ENCODE data around the gene EVI2B.
"Not testable (repeated sequence)": the region's sequence is repeated elsewhere in the genome, so short reads cannot be mapped to it uniquely, and the experiment has no call there.

Gene EVI2B, protein sequence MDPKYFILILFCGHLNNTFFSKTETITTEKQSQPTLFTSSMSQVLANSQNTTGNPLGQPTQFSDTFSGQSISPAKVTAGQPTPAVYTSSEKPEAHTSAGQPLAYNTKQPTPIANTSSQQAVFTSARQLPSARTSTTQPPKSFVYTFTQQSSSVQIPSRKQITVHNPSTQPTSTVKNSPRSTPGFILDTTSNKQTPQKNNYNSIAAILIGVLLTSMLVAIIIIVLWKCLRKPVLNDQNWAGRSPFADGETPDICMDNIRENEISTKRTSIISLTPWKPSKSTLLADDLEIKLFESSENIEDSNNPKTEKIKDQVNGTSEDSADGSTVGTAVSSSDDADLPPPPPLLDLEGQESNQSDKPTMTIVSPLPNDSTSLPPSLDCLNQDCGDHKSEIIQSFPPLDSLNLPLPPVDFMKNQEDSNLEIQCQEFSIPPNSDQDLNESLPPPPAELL

DNA sequence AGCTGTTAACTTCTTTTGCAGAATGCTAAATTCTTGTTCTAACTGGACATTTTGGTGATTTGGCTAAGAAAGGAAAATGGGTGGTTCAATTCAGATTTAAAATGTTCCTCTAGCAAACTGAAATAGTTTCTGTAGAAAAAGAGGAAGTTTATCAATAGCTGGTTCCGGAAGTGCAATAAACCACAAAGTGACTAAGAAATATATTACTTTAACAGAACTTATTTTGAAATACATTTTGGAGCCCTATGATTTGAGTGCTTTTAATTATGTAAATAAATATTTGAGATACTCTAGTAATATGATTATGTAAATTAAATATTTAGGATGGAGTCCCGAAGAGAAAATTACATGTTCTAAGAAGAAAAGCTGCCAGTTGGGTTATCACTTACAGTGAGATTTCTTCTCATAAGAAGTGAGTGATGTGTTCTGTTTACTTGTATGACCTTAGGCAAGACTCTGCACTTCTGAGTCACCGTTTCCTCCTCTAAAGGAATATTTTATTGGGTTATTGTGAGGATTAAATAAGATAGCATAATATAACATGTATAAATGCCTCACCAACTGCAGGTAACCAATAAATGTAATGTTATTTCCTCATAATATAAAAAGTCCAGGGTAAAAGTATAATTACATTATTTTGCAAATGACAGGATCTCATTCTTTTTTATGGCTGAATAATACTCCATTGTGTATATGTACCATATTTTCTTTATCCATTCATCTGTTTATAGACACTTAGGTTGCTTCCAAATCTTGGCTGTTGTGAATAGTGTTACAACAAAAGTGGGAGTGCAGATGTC, at the start of gene EVI2B:
TSS of gene EVI2B (minus strand) at position 73 of the 800 bp plus-strand sequence. CDS start 8,445 bp downstream, outside the sequence.
- no peak for DNase-seq

DNA sequence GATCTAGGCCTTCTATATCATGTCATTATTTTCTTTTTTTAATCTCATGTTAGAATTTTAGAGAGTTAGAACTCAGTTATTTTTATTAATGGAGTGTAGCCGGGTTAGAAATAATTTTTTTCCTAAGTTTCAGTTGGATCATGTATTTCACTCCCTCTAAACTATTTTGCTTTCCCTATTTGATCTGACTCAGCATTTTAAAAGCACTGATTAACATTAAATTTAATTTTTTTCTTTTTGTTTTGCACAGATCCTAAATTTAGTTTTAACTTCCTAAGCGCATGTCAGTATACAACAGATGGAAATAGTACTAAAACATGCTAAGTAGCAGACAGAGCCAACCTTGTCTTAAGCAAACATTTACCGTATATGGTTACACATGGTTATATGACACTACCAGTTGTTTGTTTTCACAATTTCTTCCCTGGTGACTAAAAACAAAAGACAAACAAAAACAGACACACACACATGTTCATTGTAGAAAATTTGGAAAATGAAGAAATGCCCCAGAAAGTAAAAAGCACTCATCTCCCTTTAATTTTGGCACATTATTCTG, 44.1 kb upstream of the EVI2B start:
- DNase-seq = peak; percentile 43

DNA sequence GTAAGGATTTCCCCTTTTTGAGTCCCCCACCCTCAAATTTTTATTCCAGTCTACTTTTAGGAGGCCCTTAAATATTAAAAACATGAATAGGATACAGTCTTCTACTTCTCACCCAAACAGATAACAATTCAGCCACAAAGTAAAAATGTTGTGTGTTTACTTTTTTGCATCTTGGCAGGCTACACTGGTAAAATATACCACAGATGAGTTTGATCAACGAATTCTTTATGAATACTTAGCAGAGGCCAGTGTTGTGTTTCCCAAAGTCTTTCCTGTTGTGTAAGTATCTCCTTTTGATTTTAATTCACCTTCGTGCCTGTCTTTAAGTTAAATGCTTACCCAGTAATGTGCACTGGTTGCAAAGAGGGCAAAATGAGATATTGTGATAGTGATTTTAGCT, 43.2 kb upstream of the EVI2B start:
- no peak for DNase-seq

DNA sequence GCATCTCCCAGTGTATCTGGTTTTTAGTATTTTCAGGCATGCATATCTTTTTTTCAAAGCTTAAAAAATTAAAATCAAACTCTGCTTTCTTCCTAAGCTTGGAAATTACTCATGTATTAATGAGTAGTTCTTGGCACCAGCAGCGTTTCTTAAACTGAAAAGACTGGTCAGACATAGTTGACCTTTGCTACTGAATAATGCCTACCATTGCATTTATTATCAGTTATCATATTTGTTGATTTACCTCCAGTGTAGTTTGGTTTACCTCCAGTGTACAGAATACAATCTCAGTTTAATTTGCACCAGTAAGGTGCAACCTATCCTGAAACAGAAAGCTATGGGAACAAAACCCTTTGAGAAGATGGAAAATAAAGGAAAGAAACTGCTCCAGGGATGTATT, 42.1 kb upstream of the EVI2B start:
- DNase-seq = no peak

DNA sequence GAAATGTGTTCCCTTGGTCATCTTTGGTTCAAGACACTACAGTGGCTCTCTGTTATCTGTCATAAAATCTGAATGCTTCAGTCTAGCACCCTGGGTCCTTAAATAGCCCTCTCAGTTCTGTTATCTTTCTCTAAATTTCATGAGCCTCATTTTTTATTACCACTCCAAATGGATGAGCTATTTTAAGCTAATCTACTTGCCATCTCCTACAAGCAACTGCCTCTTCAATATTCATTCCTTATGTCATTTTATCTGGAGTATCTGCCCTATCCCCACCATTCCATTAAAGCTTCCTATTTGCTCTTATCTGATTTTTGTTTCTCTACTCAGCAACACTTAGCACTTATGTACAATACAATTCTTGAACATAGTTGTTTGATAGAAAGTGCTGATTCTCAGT, 35.6 kb upstream of the EVI2B start:
- no peak for DNase-seq

DNA sequence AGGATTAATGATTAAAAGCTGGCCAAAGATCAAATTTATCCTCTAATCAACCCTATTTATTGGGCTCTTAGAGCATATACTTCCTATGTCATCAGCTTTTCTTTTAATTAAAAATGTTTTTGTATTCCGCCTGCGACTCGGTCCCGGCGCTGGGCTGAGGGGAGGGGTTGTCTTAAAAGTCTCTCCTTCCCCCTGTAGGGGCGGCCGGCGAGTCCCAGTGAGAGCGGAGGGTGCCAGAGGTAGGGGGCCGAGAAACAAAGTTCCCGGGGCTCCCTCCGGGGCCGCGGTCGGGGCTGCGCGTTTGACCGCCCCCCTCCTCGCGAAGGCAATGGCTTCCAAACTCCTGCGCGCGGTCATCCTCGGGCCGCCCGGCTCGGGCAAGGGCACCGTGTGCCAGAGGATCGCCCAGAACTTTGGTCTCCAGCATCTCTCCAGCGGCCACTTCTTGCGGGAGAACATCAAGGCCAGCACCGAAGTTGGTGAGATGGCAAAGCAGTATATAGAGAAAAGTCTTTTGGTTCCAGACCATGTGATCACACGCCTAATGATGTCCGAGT, 31.4 kb upstream of the EVI2B start:
- not testable (repeated sequence) for DNase-seq

DNA sequence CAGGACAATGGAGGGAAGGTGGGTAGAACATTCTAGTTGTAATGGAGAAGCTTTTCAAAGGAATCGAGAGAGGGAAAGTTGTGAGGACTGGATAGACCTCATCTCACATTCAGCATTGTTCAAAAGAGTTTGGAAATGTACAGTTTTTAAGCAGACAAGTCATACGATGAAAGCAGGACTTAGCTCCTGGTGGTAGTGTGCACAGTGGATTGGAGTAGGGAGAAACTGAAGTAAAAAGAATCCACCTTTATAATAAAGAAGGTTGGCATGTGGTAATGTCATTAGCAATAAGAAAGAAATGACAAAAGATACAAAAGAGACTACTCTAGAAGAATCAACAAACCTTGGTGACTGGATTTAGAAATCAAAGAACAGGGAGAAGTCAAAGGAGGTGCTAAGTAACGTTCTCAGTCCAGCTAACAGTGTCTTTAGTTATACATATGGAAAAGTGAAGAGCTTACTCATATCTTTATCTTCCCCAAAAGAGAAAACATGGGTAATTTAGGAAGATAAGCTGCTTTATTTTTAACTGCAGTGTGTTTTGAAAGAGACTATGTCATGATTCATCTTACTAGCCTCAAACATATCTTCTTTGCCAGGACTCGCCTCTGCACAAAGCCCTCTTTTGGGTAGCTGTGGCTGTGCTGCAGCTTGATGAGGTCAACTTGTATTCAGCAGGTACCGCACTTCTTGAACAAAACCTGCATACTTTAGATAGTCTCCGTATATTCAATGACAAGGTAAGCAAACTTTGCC, 26.2 kb upstream of the EVI2B start:
- DNase-seq = no peak

DNA sequence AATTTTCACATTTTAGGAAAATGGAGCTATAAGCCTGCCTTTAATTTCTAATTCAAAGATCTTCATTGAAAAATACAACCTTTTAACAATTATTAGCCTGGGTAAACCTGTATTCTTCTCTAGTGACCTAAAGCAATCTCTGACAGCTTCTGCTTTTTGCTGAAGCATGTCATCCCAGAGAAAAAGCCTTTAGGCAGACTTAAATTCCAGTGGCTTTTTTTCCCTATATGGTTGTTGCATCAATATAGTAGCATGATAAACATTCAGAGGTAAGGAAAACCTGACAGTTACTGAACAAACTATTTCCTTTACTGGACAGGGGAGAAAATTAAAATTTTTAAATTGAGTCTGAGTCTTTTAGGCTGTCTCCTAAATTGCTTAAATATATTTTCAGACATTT, 15.4 kb upstream of the EVI2B start:
- no peak for DNase-seq

DNA sequence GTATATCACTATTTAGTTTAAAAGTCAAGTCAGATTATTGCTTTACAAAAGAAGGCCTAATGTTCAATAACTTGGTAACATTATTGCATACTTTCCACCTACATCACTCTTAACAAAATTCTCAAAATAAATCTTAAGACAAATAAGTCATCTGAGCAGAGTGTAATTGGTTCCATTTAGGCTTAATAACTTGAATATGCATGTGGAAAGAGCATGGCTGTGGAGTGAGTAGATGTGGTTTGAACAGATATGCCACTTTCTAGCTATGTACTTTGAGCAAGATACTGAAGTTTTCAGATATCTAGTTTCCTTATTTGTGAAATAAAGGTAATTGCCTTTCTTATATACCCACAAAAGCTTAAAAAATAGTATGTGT, 14.3 kb upstream of the EVI2B start:
- no peak for DNase-seq

DNA sequence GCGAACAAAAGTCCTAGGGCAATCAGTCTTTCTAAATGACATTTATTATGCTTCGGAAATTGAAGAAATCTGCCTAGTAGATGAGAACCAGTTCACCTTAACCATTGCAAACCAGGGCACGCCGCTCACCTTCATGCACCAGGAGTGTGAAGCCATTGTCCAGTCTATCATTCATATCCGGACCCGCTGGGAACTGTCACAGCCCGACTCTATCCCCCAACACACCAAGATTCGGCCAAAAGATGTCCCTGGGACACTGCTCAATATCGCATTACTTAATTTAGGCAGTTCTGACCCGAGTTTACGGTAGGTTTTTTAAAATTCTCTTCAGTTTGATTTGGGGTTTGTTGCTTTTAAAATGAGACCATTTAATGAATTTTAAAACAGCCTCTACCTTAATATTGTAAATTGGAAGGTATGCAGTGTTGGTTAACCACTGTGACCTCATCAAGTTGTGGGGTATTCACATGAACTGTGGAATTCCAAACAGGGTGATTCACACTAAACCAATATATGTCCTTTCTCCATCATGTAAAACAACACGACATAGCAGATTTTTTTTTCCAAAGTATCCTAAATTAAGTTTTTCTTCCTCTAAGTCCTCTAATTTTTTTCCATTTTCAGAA, 13.8 kb upstream of the EVI2B start:
- DNase-seq = no peak

DNA sequence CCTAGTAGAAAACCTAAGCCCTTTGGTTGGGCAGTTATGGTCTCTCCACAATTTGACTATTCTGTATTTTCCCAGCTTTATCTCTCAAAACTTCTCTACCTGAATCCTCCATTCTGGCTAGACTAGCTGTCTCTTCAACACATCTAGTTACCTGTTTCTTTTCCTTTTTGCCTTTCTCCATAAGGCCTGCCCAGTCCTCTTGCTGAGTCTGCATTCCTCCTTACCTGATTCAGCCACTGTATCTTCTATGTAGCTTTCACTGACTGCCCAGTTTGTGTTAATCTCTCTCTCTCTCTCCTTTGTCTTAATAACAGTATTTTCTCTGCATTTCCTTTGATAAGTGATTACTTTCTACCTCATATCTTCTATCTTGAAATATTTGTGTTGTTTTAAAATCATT, 9.7 kb upstream of the EVI2B start:
- DNase-seq = no peak

DNA sequence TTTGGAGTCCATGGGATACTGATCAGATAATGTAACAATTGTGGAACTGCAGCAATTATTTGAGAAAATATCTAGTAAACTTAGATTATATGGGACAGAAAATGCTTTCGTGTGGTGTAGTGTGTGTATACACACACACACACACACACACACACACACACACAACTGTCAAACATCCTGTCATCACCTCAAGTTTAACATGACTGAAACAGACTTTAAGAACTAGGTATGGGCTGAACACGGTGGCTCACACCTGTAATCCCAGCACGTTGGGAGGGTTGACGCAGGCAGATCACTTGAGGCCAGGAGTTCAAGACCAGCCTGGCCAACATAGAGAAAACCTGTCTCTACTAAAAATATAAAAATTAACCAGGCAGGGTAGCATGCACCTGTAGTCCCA, 8.1 kb upstream of the EVI2B start:
- DNase-seq = no peak

DNA sequence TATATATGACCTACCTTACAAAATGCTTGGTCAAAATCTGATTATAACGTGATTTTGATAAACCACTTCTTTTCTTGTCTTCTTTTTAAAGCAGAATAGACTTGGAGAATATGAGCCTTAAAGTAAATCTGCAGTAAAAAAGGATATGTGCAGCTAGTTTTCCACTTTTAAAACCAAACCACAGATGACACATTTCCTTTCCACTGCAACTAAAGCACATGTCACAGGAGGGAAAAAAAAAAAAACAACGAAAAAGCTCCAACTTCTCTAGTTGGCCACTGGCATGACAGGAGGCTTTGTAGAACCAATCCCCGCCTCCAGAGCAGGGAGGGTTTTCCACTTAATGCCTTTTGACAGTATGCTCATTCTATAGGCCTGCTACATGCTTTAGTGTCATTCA, 7.6 kb upstream of the EVI2B start, which contains the start of gene EVI2A:
TSS of gene EVI2A (minus strand) at position 142 of the 400 bp plus-strand sequence. CDS start 2,609 bp downstream, outside the sequence.
- no peak for DNase-seq

DNA sequence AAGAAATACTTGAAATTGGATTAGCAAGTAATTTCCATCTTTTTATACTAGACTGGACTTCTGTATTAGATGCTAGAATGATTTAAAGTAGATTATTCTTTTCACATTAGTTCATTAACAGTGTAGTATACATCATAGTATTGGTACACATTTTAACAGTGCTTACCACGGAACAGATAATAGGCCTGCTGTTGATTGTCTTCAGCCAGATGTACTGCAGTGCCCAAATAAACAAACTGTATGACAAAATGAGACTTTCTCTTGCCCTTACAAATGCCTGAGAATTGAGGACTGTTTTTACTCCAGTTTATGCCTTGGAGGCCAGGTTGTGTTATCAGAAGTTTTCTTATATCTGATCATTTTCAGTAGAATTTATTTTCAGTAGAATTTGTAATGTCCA, 6.9 kb upstream of the EVI2B start:
- no peak for DNase-seq

DNA sequence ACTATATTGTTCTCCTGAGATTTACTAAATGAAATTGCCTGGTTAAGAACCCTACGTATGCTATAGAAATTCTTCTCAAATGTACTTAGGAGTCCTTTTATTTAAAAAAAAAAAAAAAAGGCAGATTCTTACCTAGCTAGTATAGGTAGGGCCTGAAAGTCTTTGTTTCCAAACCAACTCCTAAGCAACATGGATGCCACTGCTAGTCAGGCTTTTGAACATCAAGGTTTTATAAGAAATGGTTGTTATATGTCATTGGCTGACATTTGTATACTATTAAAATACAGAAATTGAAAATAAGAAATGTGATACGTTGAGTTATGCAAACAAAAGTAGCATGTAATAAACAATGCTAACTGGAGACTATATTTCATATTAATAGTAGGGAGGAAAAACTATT, 6.4 kb upstream of the EVI2B start:
- no peak for DNase-seq

DNA sequence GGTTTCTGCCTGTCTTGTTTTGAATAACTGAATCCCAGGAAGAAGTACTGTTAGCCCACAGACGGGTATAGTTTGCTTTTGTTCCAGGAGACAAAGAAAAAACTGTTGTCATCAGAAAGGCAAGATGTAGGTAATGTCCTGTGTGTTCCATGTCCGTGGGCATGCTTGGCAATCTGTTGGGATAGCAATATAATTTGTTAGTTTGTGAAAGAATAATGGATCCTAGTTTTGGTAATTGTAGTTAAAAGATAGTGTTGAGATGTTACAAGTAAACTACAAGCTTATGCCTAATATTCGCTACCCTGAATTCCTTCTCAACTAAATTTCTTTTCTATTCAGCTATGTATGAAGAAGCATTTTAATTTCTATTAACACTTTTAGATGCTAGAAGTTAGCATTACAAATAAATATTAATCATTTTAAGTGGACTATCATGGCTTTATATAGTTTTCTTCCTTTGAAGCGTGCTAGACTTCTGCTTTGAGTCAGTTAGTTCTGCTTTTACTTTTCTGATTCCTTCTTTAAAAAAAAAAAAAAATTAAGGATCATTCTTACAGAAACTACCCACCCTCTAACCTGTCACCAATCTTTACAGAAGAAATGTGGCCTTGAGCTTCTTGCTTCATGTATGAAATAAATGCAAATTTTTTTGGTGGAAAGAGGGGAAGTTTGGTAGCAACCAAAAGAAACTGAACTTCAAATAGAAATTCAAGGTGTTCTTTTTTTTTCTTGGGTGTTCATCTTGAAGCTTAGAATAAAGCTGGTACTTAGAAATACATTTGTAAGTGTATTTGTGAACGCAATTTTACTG, 5.2 kb upstream of the EVI2B start:
- peak; percentile 78 for DNase-seq

DNA sequence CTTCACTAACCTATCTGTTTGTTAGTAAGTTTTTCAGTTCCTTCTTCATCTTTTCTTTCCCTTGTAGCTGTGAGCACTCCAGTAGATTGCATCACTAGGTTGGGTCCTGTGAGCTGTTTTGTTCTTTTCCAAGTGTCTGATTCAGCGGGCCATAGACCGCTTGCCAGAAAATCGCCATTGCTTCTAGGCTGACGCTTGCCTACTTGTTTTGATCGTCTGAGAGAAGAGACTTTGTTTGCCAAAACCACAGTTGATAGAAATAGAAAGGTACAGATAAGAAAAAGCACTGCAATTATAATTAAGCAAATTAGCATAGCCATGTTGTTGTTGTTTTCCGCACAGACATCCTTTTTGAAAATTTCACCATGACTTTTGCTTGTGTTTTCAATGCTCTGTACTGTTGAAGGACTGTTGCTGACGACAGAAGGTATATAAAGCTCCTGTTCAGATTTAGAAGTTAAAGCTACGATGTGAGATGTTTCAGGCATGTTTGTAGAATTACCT, 4.5 kb upstream of the EVI2B start:
- DNase-seq = peak; percentile 78

DNA sequence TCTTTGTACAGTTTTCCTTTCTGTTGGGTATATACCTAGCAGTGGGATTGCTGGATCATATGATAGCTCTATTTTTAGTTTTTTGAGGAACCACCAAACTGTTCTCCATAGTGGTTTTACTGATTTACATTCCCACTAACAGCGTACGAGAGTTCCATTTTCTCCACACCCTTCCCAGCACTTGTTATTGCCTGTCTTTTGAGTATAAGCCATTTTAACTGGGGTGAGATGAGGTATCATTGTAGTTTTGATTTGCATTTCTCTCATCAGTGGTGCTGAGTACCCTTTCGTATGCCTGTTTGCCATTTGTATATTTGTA, 887 bp upstream of the EVI2B start:
- DNase-seq = no peak

DNA sequence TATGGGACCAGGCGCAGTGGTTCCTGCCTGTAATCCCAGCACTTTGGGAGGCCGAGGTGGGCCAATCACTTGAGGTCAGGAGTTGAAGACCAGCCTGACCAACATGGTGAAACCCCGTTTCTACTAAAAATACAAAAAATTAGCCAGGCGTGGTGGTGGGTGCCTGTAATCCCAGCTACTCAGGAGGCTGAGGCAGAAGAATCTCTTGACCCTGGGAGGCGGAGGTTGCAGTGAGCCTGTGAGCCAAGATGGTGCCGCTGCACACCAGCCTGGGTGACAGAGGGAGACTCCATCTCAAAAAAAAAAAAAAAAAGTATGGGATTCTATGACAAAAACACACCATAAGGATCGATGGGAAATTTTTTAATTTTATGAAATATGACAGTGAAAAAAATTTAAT, 1.6 kb downstream of the EVI2B start:
- not testable (repeated sequence) for DNase-seq

DNA sequence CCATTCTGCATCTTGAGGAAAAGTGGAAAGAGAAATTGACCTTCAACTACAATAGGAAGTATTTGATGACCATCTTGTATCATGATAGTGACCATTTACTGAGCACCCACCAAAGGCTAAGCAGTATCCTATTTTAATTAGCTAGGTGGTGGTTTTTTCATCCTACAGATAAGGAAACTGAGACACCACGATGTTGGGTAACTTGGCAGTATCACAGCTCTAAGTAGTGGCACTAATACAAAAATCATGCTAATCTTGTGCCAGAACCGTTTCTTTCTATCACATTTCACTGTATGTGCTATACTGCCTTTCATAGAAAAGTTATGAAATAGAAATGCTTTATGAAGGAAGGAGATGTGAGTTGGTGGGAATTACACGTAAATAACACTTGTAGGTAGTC, 2.3 kb downstream of the EVI2B start:
- no peak for DNase-seq

DNA sequence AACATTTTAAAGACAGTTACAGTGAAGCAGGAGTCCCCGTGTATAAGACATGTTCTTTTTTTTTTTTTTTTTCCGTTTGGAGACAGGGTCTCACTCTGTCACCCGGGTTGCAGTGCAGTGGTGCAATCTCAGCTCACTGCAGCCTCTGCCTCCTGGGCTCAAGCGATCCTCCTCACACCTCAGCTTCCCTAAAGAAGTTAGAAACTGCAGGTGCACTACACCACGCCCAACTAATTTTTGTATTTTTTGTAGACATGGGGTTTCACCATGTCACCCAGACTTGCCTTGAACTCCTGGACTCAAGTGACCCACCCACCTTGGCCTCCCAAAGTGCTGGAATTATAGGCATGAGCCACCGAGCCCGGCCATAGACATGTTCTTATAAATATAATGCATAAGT, 3.0 kb downstream of the EVI2B start:
- DNase-seq = no peak

All from NCI-H2029 treated with DMSO at 0.1 percent for 48 hours (cell line).